SU-DHL-6 (cell line): Measurements from ENCODE around the gene LAMB4.

Experiments
- H2AFZ ChIP-seq: fragments of 200-600 bp; sonication (generic); 2 replicates; pipeline ENCODE4 v1.6.1; 2014; ENCODE audit warnings: low read depth, mild to moderate bottlenecking, moderate library complexity, mixed read lengths, antibody characterized with exemption, low read length; ENCODE audit not compliant: severe bottlenecking
- H3F3A ChIP-seq: fragments of 200-600 bp; shearing (Covaris generic); 2 replicates; pipeline ENCODE4 v1.6.0; 2016; ENCODE audit warnings: antibody characterized with exemption, mild to moderate bottlenecking; ENCODE audit not compliant: insufficient read depth
- H3K27ac ChIP-seq: fragments of 200-600 bp; sonication (generic); 2 replicates; pipeline ENCODE4 v1.5.1; 2016; ENCODE audit warnings: low read depth, mild to moderate bottlenecking, low read length, moderate library complexity, mixed read lengths
- H3K27me3 ChIP-seq: fragments of 200-600 bp; sonication (generic), shearing (Covaris generic); 2 replicates; pipeline ENCODE4 v1.6.0; 2014; ENCODE audit warnings: mild to moderate bottlenecking, low read length
- H3K36me3 ChIP-seq: fragments of 200-600 bp; sonication (generic); 2 replicates; pipeline ENCODE4 v1.6.1; 2014; ENCODE audit warnings: mild to moderate bottlenecking, low read length, mixed read lengths
- H3K4me2 ChIP-seq: fragments of 300-600, 200-600 bp; shearing (Covaris generic), sonication (generic); 2 replicates; pipeline ENCODE4 v1.6.0; 2014; ENCODE audit warnings: low read length, low read depth, mild to moderate bottlenecking; ENCODE audit not compliant: poor library complexity, severe bottlenecking
- H3K4me3 ChIP-seq: fragments of 200-600 bp; sonication (generic); 2 replicates; pipeline ENCODE4 v1.5.1; 2014; ENCODE audit warnings: antibody characterized with exemption, low read length, mild to moderate bottlenecking, mixed read lengths; ENCODE audit not compliant: insufficient read depth, poor library complexity, severe bottlenecking
- H3K79me2 ChIP-seq: fragments of 200-600 bp; sonication (generic); 2 replicates; pipeline ENCODE4 v1.6.1; 2014; ENCODE audit warnings: mild to moderate bottlenecking, low read length, moderate library complexity; ENCODE audit not compliant: insufficient read depth
- H3K9ac ChIP-seq: fragments of 200-600 bp; sonication (generic); 2 replicates; pipeline ENCODE4 v1.7.0; 2014; ENCODE audit warnings: mild to moderate bottlenecking, low read length
- H3K9me2 ChIP-seq: fragments of 200-600 bp; sonication (generic); replicated peaks from 2 replicates; pipeline ENCODE4 v1.6.1; 2014; ENCODE audit warnings: low read length; ENCODE audit not compliant: insufficient read depth
- H3K9me3 ChIP-seq: fragments of 200-600 bp; sonication (generic); 2 replicates; pipeline ENCODE4 v1.6.1; 2014; ENCODE audit warnings: low read length, mixed read lengths; ENCODE audit not compliant: insufficient read depth
- H4K20me1 ChIP-seq: fragments of 200-600 bp; sonication (generic); 2 replicates; pipeline ENCODE4 v1.6.1; 2014; ENCODE audit warnings: low read depth, mild to moderate bottlenecking, antibody characterized with exemption, low read length, moderate library complexity, mixed read lengths
- EZH2phosphoT487 ChIP-seq: fragments of 200-600 bp; sonication (generic), shearing (Covaris generic); conservative IDR thresholded peaks from 2 replicates; pipeline ENCODE4 v1.6.1; 2018; ENCODE audit warnings: mild to moderate bottlenecking, antibody characterized with exemption, low read length, moderate library complexity, mixed read lengths
- TF ChIP-seq, protein P1 (sequence below): fragments of 200-600 bp; sonication (generic); IDR thresholded peaks from one replicate; pipeline ENCODE4 v1.5.1; 2017; ENCODE audit warnings: antibody characterized with exemption, mild to moderate bottlenecking, low read length, moderate library complexity; ENCODE audit not compliant: insufficient read depth, poor library complexity, severe bottlenecking

LAMB4 gene

DNA sequence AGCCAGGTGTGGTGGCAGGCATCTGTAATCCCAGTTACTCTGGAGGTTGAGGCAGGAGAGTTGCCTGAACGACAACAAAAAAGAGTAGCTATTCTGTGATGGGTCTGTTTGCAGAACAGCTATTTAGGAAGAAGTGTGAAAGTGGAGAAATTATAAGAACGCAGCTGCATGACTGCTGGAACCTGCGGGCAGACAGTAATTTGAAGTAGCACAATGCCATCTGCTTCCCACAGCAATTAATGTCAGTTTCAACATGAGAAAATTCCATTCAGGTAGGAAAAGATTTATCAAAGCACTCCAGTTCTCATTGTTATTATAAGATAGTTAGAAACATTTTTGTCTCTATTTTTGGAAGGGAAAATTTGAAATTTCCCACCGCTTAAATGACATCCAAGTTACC lies 148.7 kb downstream of the LAMB4 start:
- H2AFZ ChIP-seq, result no peak overlapping the region
- no peaks in the 10 kb centered on the region for H3K36me3 ChIP-seq
- no peak overlapping the region for H3K4me2 ChIP-seq
- H3K4me3 ChIP-seq, result no peak overlapping the region
- TF ChIP-seq EZH2phosphoT487, result no peak
- TF ChIP-seq, protein P1, sequence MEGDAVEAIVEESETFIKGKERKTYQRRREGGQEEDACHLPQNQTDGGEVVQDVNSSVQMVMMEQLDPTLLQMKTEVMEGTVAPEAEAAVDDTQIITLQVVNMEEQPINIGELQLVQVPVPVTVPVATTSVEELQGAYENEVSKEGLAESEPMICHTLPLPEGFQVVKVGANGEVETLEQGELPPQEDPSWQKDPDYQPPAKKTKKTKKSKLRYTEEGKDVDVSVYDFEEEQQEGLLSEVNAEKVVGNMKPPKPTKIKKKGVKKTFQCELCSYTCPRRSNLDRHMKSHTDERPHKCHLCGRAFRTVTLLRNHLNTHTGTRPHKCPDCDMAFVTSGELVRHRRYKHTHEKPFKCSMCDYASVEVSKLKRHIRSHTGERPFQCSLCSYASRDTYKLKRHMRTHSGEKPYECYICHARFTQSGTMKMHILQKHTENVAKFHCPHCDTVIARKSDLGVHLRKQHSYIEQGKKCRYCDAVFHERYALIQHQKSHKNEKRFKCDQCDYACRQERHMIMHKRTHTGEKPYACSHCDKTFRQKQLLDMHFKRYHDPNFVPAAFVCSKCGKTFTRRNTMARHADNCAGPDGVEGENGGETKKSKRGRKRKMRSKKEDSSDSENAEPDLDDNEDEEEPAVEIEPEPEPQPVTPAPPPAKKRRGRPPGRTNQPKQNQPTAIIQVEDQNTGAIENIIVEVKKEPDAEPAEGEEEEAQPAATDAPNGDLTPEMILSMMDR, result no peak
- H3K9me2 ChIP-seq, result no peaks in the 10 kb centered on the region
- no peaks in the 10 kb centered on the region for H3K9me3 ChIP-seq
- no peaks in the 10 kb centered on the region for H3K27me3 ChIP-seq
- H3K79me2 ChIP-seq, result no peaks in the 10 kb centered on the region
- H3K27ac ChIP-seq, result no peak overlapping the region
- no peak overlapping the region for H3K9ac ChIP-seq
- H3F3A ChIP-seq, result no peaks in the 10 kb centered on the region
- no peaks in the 10 kb centered on the region for H4K20me1 ChIP-seq

DNA sequence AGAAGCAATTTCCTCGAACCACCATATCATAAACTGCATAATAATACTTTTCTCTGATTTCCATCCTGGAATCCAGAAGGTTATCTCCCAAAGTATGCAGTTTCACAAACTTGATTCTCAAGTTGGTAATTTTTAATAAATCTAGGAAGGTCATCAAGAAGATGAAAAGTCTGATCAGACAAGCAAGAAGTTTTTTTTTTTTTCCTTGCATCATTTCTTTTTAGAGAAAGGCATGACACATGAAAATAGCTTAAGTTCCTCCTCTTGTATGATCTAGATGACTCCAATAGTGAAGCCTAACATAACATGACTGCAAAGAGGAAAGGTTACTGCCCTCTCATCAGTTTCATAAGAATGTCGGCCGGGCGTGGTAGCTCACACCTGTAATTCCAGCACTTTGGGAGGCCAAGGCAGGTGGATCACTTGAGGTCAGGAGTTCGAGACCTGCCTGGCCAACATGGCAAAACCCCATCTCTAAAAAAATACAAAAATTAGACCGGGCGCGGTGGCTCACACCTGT lies 149.4 kb downstream of the LAMB4 start:
- H4K20me1 ChIP-seq, result no peaks in the 10 kb centered on the region

DNA sequence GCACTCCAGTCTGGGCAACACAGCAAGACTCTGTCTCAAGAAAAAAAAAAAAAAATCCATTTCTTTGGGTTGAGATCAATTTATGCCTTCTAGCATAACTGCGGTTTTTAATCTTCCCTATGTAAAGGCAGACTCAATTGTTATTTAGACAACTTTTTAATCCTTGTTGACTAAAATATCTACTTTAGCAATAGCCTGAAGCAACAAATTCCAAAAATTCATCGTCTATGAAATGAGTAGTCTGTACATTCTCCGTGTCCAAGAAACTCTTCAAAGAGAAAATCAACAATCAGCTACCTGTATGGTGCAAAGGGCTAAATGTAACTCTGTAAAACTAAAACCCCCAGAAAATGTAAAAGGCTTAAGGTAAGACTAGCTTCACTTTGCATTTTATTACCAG lies 150.0 kb downstream of the LAMB4 start:
- H3K9ac ChIP-seq, result no peak overlapping the region
- H3K27ac ChIP-seq, result no peak overlapping the region
- no peaks in the 10 kb centered on the region for H3K79me2 ChIP-seq
- no peak overlapping the region for H3K4me2 ChIP-seq
- no peaks in the 10 kb centered on the region for H3F3A ChIP-seq
- H3K9me2 ChIP-seq, result no peaks in the 10 kb centered on the region
- no peaks in the 10 kb centered on the region for H4K20me1 ChIP-seq
- H3K9me3 ChIP-seq, result no peaks in the 10 kb centered on the region
- H2AFZ ChIP-seq, result no peak overlapping the region
- no peaks in the 10 kb centered on the region for H3K27me3 ChIP-seq
- TF ChIP-seq, protein P1, result no peak
- TF ChIP-seq EZH2phosphoT487, result no peak
- no peak overlapping the region for H3K4me3 ChIP-seq
- no peaks in the 10 kb centered on the region for H3K36me3 ChIP-seq

More for the DNA sequence above, 149.4 kb downstream of the LAMB4 start:
- no peaks in the 10 kb centered on the region for H3K27me3 ChIP-seq
- no peak overlapping the region for H3K9ac ChIP-seq
- H3K9me2 ChIP-seq, result no peaks in the 10 kb centered on the region
- no peaks in the 10 kb centered on the region for H3K9me3 ChIP-seq
- H2AFZ ChIP-seq, result no peak overlapping the region
- H3K4me2 ChIP-seq, result no peak overlapping the region
- H3K79me2 ChIP-seq, result no peaks in the 10 kb centered on the region
- H3K4me3 ChIP-seq, result no peak overlapping the region
- no peaks in the 10 kb centered on the region for H3K36me3 ChIP-seq
- TF ChIP-seq, protein P1, result no peak
- TF ChIP-seq EZH2phosphoT487, result no peak
- no peak overlapping the region for H3K27ac ChIP-seq
- H3F3A ChIP-seq, result no peaks in the 10 kb centered on the region
